Medulla oblongata (tissue), 1 donor: Measurements from ENCODE around the gene HIBCH.
"Not testable (repeated sequence)": the region's sequence is repeated elsewhere in the genome, so short reads cannot be mapped to it uniquely, and the experiment has no call there.

ENCODE experiments used
- DNase-seq: peaks from one replicate; pipeline ENCODE4 v3.0.0-alpha.2; 2015; ENCODE audit errors: extremely low spot score

HIBCH gene

DNA sequence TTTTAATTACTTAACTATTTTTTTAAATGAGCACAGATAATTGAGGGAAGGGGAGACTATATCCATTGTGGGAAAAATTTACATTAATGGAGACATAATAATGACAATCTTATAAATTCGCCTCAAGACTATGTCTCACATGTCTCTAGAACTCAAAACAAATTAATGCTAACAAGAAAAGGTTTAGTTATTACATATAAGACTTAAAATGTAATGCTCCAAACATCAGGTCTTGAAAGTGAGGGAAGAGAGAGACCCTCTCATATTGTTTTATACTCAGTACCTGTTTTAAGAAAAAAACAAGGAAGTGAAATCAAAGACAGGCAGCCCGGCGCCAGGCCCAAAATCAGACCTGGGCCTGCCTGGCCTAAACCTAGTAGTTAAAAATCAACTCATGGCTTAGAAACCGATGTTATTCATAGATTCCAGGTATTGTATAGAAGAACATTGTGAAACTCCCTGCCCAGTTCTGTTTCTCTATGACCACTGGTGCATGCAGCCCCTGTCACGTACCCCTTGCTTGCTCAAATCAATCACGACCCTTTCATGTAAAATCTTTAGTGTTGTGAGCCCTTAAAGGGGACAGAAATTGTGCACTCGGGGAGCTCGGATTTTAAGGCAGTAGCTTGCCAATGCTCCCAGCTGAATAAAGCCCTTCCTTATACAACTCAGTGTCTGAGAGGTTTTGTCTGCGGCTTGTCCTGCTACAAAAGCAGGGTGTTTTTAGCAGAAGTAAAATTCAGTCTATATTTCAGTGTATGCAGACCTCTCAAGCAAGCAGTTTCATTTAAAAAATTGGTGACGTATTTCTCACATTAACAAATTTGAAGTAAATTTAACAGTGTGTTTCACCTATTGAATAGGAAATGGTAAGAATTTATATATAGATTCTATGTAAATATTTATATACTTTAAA lies 161.8 kb downstream of the HIBCH start:
- not testable (repeated sequence) for DNase-seq

DNA sequence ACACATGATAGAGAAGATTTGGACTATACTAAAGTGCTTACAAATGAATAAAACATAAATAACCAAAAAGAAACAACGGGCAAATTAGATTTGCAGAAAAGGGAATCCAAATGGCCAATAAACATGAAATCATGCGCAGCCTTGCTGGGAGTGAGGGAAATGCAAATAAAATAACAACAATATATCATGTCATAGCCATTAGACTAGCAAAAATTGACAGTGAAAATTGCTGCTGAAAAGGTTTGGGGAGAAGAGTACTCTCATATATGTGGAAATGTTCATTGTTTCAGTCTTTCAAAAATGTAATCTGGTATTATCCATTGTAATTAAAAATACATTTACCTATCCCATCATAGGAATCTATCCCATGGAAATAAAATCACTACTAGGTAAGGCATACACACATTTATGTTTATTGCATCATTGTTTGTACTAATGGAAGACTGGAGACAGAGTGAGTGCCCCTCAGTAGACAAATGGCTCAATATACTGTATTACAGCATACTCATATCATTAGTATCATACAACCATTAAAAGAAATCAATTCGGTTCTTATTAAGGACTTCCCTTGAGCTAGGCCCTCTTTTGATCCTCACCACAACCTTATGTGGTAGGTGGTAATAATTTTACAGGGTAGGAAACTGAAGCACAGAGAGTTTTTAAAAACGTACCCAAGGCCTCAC lies 163.0 kb downstream of the HIBCH start:
- no peak for DNase-seq
